NT2/D1 (cell line): Measurements from ENCODE around the gene GGA1.
A peak's percentile ranks its signal among the peaks of the same experiment; 100 is the strongest.

Source experiments
- DNase-seq: peaks from one replicate; pipeline ENCODE4 v3.0.0-alpha.2; 2011; ENCODE audit warnings: low read depth, low spot score
- H3K27me3 ChIP-seq: 2 replicates; pipeline ENCODE4 v1.6.0; 2011; ENCODE audit warnings: mild to moderate bottlenecking; ENCODE audit not compliant: insufficient read length, insufficient read depth
- H3K36me3 ChIP-seq: 2 replicates; pipeline ENCODE4 v1.6.1; 2011; ENCODE audit warnings: mild to moderate bottlenecking, low read length, mixed read lengths; ENCODE audit not compliant: insufficient read depth, insufficient read length
- H3K4me1 ChIP-seq: 2 replicates; pipeline ENCODE4 v1.5.1; 2011; ENCODE audit not compliant: insufficient read depth, insufficient read length
- H3K4me3 ChIP-seq: 2 replicates; pipeline ENCODE4 v1.5.1; 2011; ENCODE audit warnings: low read depth; ENCODE audit not compliant: insufficient read length
- H3K9ac ChIP-seq: 2 replicates; pipeline ENCODE4 v1.6.0; 2011; ENCODE audit warnings: low read depth; ENCODE audit not compliant: insufficient read length
- H3K9me3 ChIP-seq: 2 replicates; pipeline ENCODE4 v1.5.1; 2011; ENCODE audit warnings: mild to moderate bottlenecking, low read length; ENCODE audit not compliant: insufficient read depth
- SUZ12 ChIP-seq: IDR thresholded peaks from 2 replicates; pipeline ENCODE4 v1.6.1; 2011; ENCODE audit not compliant: insufficient read length, insufficient read depth; ENCODE audit errors: extremely low read depth
- YY1 ChIP-seq: IDR thresholded peaks from 2 replicates; pipeline ENCODE4 v1.6.1; 2011; ENCODE audit not compliant: insufficient read length, insufficient read depth
- ZNF274 ChIP-seq: IDR thresholded peaks from 2 replicates; pipeline ENCODE4 v1.6.1; 2011; ENCODE audit warnings: mild to moderate bottlenecking, low read depth, low read length

Gene GGA1

GRCh38 chr22:37608477-37609239, at the start of gene GGA1:
TSS of gene GGA1 (plus strand) at chr22:37608834. CDS start at chr22:37608861, 27 bp downstream.
- no peaks in the 10 kb centered on the region for H3K9me3 ChIP-seq

GRCh38 chr22:37559521-37559900, 49.1 kb upstream of the GGA1 start:
- Histone ChIP-seq H3K4me3 (peak overlapping the region; percentile 9), H3K36me3 (peaks cover 17% of the 10 kb centered on the region), H3K27me3 (no peaks in the 10 kb centered on the region), H3K9me3 (no peaks in the 10 kb centered on the region), H3K4me1 (peaks cover 26% of the 10 kb centered on the region), H3K9ac (peak overlapping the region; percentile 63)
- DNase-seq = no peak
- TF ChIP-seq YY1 (no peak), SUZ12 (no peak), ZNF274 (no peak)

More at GRCh38 chr22:37608477-37609239, at the start of gene GGA1:
- Histone ChIP-seq H3K4me1 (peaks cover 7% of the 10 kb centered on the region), H3K27me3 (no peaks in the 10 kb centered on the region), H3K9ac (peak within 1 kb of the TSS; percentile 93), H3K36me3 (peaks cover 5% of the 10 kb centered on the region), H3K4me3 (peak within 1 kb of the TSS; percentile 92)
- TF ChIP-seq SUZ12 (no peak), ZNF274 (no peak), YY1 (no peak)
- peak; percentile 85 for DNase-seq

GRCh38 chr22:37559901-37560607, 48.6 kb upstream of the GGA1 start, which contains the start of gene CDC42EP1:
TSS of gene CDC42EP1 (plus strand) at chr22:37560480. CDS start at chr22:37566350, 5,870 bp downstream.
- no peak for DNase-seq
- Histone ChIP-seq H3K4me1 (peaks cover 27% of the 10 kb centered on the region), H3K9me3 (no peaks in the 10 kb centered on the region), H3K9ac (peak within 1 kb of the TSS; percentile 83), H3K27me3 (no peaks in the 10 kb centered on the region), H3K4me3 (peak within 1 kb of the TSS; percentile 64), H3K36me3 (peaks cover 18% of the 10 kb centered on the region)
- TF ChIP-seq YY1 (no peak), ZNF274 (no peak), SUZ12 (no peak)

GRCh38 chr22:37560608-37561211, 47.9 kb upstream of the GGA1 start:
- peaks cover 27% of the 10 kb centered on the region for H3K4me1 ChIP-seq
- no peaks in the 10 kb centered on the region for H3K27me3 ChIP-seq
- DNase-seq = no peak
- peak overlapping the region; percentile 83 for H3K9ac ChIP-seq
- H3K4me3 ChIP-seq = peak overlapping the region; percentile 64
- no peaks in the 10 kb centered on the region for H3K9me3 ChIP-seq
- TF ChIP-seq YY1 (no peak), SUZ12 (no peak), ZNF274 (no peak)
- peaks cover 18% of the 10 kb centered on the region for H3K36me3 ChIP-seq

GRCh38 chr22:37561212-37562048, 47.2 kb upstream of the GGA1 start:
- peaks cover 25% of the 10 kb centered on the region for H3K36me3 ChIP-seq
- peak; percentile 77 for DNase-seq
- peak overlapping the region; percentile 83 for H3K9ac ChIP-seq
- peak overlapping the region; percentile 64 for H3K4me3 ChIP-seq
- no peaks in the 10 kb centered on the region for H3K9me3 ChIP-seq
- H3K27me3 ChIP-seq = no peaks in the 10 kb centered on the region
- peaks cover 29% of the 10 kb centered on the region for H3K4me1 ChIP-seq
- TF ChIP-seq SUZ12 = no peak
- TF ChIP-seq ZNF274 = no peak
- TF ChIP-seq YY1 = no peak

- Histone ChIP-seq H3K4me1 (peaks cover 23% of the 10 kb centered on the region), H3K36me3 (peaks cover 34% of the 10 kb centered on the region)
Measured at GRCh38 chr22:37562049-37562875, 46.4 kb upstream of the GGA1 start.

More at GRCh38 chr22:37562049-37562875, 46.4 kb upstream of the GGA1 start:
- H3K9me3 ChIP-seq = no peaks in the 10 kb centered on the region
- H3K9ac ChIP-seq = peak overlapping the region; percentile 70
- TF ChIP-seq SUZ12 (no peak), YY1 (no peak), ZNF274 (no peak)
- H3K4me3 ChIP-seq = no peak overlapping the region
- H3K27me3 ChIP-seq = no peaks in the 10 kb centered on the region
- DNase-seq = no peak
